CD8-positive, alpha-beta memory T cell (primary cell): Measurements from ENCODE around the gene WNT7B. TPM values are rescaled to one million over a fixed set of nuclear protein-coding genes. Genes with fewer than 3 reads are reported as not detected.

ENCODE experiments used
- CTCF ChIA-PET: fragments of 350-600 bp; sonication (Branson Sonifier 250); formaldehyde crosslinking; loops from one replicate; lab custom pipeline; 2021; ENCODE audit warnings: antibody characterized with exemption; lab: Charles Lee
- POLR2A ChIA-PET: fragments of 350-600 bp; sonication (Branson Sonifier 250); formaldehyde crosslinking; loops from one replicate; lab custom pipeline; 2021; ENCODE audit warnings: antibody characterized with exemption; lab: Charles Lee
- DNase-seq, 5 donors: peaks; one replicate each; pipeline versions ENCODE4 v3.0.0 to v3.0.0-alpha.2; 2020 to 2022; ENCODE audit warnings: mixed read lengths in 1 of 5
- H3K27ac ChIP-seq: one replicate; pipeline ENCODE4 v1.7.0; 2013; ENCODE audit warnings: low read depth, mild to moderate bottlenecking, low read length, moderate library complexity
- H3K27me3 ChIP-seq: 2 replicates; pipeline ENCODE4 v1.7.0; 2013; ENCODE audit warnings: low read length, mild to moderate bottlenecking; ENCODE audit not compliant: insufficient read depth, poor library complexity, severe bottlenecking
- H3K36me3 ChIP-seq: 2 replicates; pipeline ENCODE4 v1.7.0; 2013; ENCODE audit warnings: mild to moderate bottlenecking, low read length, moderate library complexity; ENCODE audit not compliant: insufficient read depth
- H3K4me1 ChIP-seq: 2 replicates; pipeline ENCODE4 v1.7.0; 2013; ENCODE audit warnings: mild to moderate bottlenecking, low read length, moderate library complexity; ENCODE audit not compliant: insufficient read depth
- H3K4me3 ChIP-seq: 2 replicates; pipeline ENCODE4 v1.7.0; 2013; ENCODE audit warnings: mild to moderate bottlenecking, low read length
- H3K9me3 ChIP-seq: 2 replicates; pipeline ENCODE4 v1.7.0; 2013; ENCODE audit warnings: mild to moderate bottlenecking, low read length
- H3K27ac Mint-ChIP-seq, 8 donors: one replicate each; pipeline ENCODE4 v1.8.0; 2020 to 2021; ENCODE audit warnings: mixed read lengths in 8 of 8, mild to moderate bottlenecking in 6 of 8, inconsistent platforms in 3 of 8, moderate library complexity in 3 of 8
- H3K27me3 Mint-ChIP-seq, 2 donors: one replicate each; pipeline ENCODE4 v1.8.0; 2020 to 2021; ENCODE audit warnings: mixed read lengths in 2 of 2, mild to moderate bottlenecking in 1 of 2, moderate library complexity in 1 of 2
- H3K36me3 Mint-ChIP-seq, 3 donors: one replicate each; pipeline ENCODE4 v1.8.0; 2020 to 2021; ENCODE audit warnings: mixed read lengths in 3 of 3, inconsistent platforms in 1 of 3, mild to moderate bottlenecking in 1 of 3
- H3K4me1 Mint-ChIP-seq, 3 donors: one replicate each; pipeline ENCODE4 v1.8.0; 2020 to 2021; ENCODE audit warnings: mixed read lengths in 3 of 3, inconsistent platforms in 1 of 3, mild to moderate bottlenecking in 1 of 3
- H3K4me3 Mint-ChIP-seq, 7 donors: one replicate each; pipeline ENCODE4 v1.8.0; 2020 to 2021; ENCODE audit warnings: mixed read lengths in 7 of 7, mild to moderate bottlenecking in 6 of 7, moderate library complexity in 4 of 7, inconsistent platforms in 2 of 7
- H3K9me3 Mint-ChIP-seq, 5 donors: one replicate each; pipeline ENCODE4 v1.8.0; 2020 to 2022; ENCODE audit warnings: mixed read lengths in 5 of 5, mild to moderate bottlenecking in 3 of 5, moderate library complexity in 2 of 5, inconsistent platforms in 1 of 5
- polyA plus RNA-seq: library from polyadenylated mRNA; unstranded; fragments of 300-500 nt; fragmentation: Illumina TruSeq; gene quantifications from one replicate; pipeline ENCODE4 v1.2.3, GENCODE V29; 2021
- total RNA-seq, 2 experiments: library from RNA; stranded (reverse); gene quantifications; one replicate each; pipeline ENCODE4 v1.2.3, GENCODE V29; 2021

Gene WNT7B
- total and polyA plus RNA-seq, 3 experiments from 2014 or later: not detected

- Histone ChIP-seq H3K36me3 (no peaks in the 10 kb centered on the region), H3K4me3 (no peak overlapping the region), H3K27ac (no peak overlapping the region), H3K9me3 (no peaks in the 10 kb centered on the region), H3K4me1 (no peaks in the 10 kb centered on the region), H3K27me3 (no peaks in the 10 kb centered on the region)
- ChIA-PET POLR2A (no interaction called here), CTCF (no interaction called here)
- no peak overlapping the region for H3K4me3 Mint-ChIP-seq
- no peaks in the 10 kb centered on the region for H3K4me1 Mint-ChIP-seq
- H3K9me3 Mint-ChIP-seq: no peaks in the 10 kb centered on the region
- no peaks in the 10 kb centered on the region for H3K36me3 Mint-ChIP-seq
- H3K27me3 Mint-ChIP-seq: peaks cover 0 to 7% of the 10 kb centered on the region in 2 donors
- H3K27ac Mint-ChIP-seq: no peak overlapping the region
- DNase-seq: no peak
Measured at GRCh38 chr22:45918459-45919370, 58.2 kb downstream of the WNT7B start.

GRCh38 chr22:45917700-45918458 lies 59.1 kb downstream of the WNT7B start:
- DNase-seq: no peak
- H3K4me1 Mint-ChIP-seq: no peaks in the 10 kb centered on the region
- Histone ChIP-seq H3K27ac (no peak overlapping the region), H3K4me1 (no peaks in the 10 kb centered on the region), H3K4me3 (no peak overlapping the region), H3K9me3 (no peaks in the 10 kb centered on the region), H3K27me3 (no peaks in the 10 kb centered on the region), H3K36me3 (no peaks in the 10 kb centered on the region)
- H3K4me3 Mint-ChIP-seq: no peak overlapping the region
- H3K9me3 Mint-ChIP-seq: no peaks in the 10 kb centered on the region
- ChIA-PET CTCF (no interaction called here), POLR2A (no interaction called here)
- no peak overlapping the region for H3K27ac Mint-ChIP-seq
- no peaks in the 10 kb centered on the region for H3K36me3 Mint-ChIP-seq
- H3K27me3 Mint-ChIP-seq: peaks cover 0 to 7% of the 10 kb centered on the region in 2 donors

- no peak overlapping the region for H3K27ac Mint-ChIP-seq
- no peaks in the 10 kb centered on the region for H3K36me3 ChIP-seq
Measured at GRCh38 chr22:45917146-45917545, 59.8 kb downstream of the WNT7B start.

GRCh38 chr22:45916515-45916914 lies 60.4 kb downstream of the WNT7B start:
- H3K9me3 ChIP-seq: no peaks in the 10 kb centered on the region
- Mint-ChIP-seq H3K4me3 (no peak overlapping the region), H3K27ac (no peak overlapping the region), H3K36me3 (no peaks in the 10 kb centered on the region), H3K27me3 (peaks cover 0 to 7% of the 10 kb centered on the region in 2 donors), H3K4me1 (no peaks in the 10 kb centered on the region), H3K9me3 (no peaks in the 10 kb centered on the region)
- no peaks in the 10 kb centered on the region for H3K36me3 ChIP-seq
- H3K27me3 ChIP-seq: no peaks in the 10 kb centered on the region
- POLR2A ChIA-PET: no interaction called here
- DNase-seq: no peak
- H3K27ac ChIP-seq: no peak overlapping the region
- no peak overlapping the region for H3K4me3 ChIP-seq
- H3K4me1 ChIP-seq: no peaks in the 10 kb centered on the region
- CTCF ChIA-PET: no interaction called here

More at GRCh38 chr22:45917146-45917545, 59.8 kb downstream of the WNT7B start:
- ChIA-PET CTCF (no interaction called here), POLR2A (no interaction called here)
- DNase-seq: no peak
- Histone ChIP-seq H3K27me3 (no peaks in the 10 kb centered on the region), H3K4me3 (no peak overlapping the region), H3K4me1 (no peaks in the 10 kb centered on the region), H3K9me3 (no peaks in the 10 kb centered on the region), H3K27ac (no peak overlapping the region)
- H3K27me3 Mint-ChIP-seq: peaks cover 0 to 7% of the 10 kb centered on the region in 2 donors
- no peaks in the 10 kb centered on the region for H3K36me3 Mint-ChIP-seq
- no peaks in the 10 kb centered on the region for H3K4me1 Mint-ChIP-seq
- H3K9me3 Mint-ChIP-seq: no peaks in the 10 kb centered on the region
- H3K4me3 Mint-ChIP-seq: no peak overlapping the region

- Mint-ChIP-seq H3K9me3 (no peaks in the 10 kb centered on the region), H3K27me3 (peaks cover 0 to 7% of the 10 kb centered on the region in 2 donors), H3K36me3 (no peaks in the 10 kb centered on the region), H3K27ac (no peak overlapping the region), H3K4me3 (no peak overlapping the region), H3K4me1 (no peaks in the 10 kb centered on the region)
- ChIA-PET CTCF (no interaction called here), POLR2A (no interaction called here)
- Histone ChIP-seq H3K9me3 (no peaks in the 10 kb centered on the region), H3K27me3 (no peaks in the 10 kb centered on the region), H3K4me3 (no peak overlapping the region), H3K36me3 (no peaks in the 10 kb centered on the region), H3K27ac (no peak overlapping the region), H3K4me1 (no peaks in the 10 kb centered on the region)
- DNase-seq: no peak
Measured at GRCh38 chr22:45915841-45916240, 61.1 kb downstream of the WNT7B start.

- Histone ChIP-seq H3K9me3 (no peaks in the 10 kb centered on the region), H3K27me3 (no peaks in the 10 kb centered on the region), H3K4me1 (no peaks in the 10 kb centered on the region), H3K27ac (no peak overlapping the region), H3K4me3 (no peak overlapping the region), H3K36me3 (no peaks in the 10 kb centered on the region)
- ChIA-PET POLR2A (no interaction called here), CTCF (no interaction called here)
- H3K4me3 Mint-ChIP-seq: no peak overlapping the region
- H3K27me3 Mint-ChIP-seq: peaks cover 0 to 7% of the 10 kb centered on the region in 2 donors
- no peaks in the 10 kb centered on the region for H3K9me3 Mint-ChIP-seq
- DNase-seq: no peak
- no peaks in the 10 kb centered on the region for H3K4me1 Mint-ChIP-seq
- H3K36me3 Mint-ChIP-seq: no peaks in the 10 kb centered on the region
- no peak overlapping the region for H3K27ac Mint-ChIP-seq
Measured at GRCh38 chr22:45915151-45915550, 61.8 kb downstream of the WNT7B start.

GRCh38 chr22:45914309-45914708 lies 62.7 kb downstream of the WNT7B start:
- CTCF ChIA-PET: no interaction called here
- POLR2A ChIA-PET: no interaction called here
- H3K4me3 Mint-ChIP-seq: no peak overlapping the region

GRCh38 chr22:45912910-45913309 lies 64.1 kb downstream of the WNT7B start:
- Histone ChIP-seq H3K4me3 (no peak overlapping the region), H3K9me3 (no peaks in the 10 kb centered on the region), H3K36me3 (no peaks in the 10 kb centered on the region), H3K27ac (no peak overlapping the region), H3K27me3 (no peaks in the 10 kb centered on the region), H3K4me1 (no peaks in the 10 kb centered on the region)
- DNase-seq: no peak
- ChIA-PET POLR2A (no interaction called here), CTCF (no interaction called here)
- Mint-ChIP-seq H3K4me1 (no peaks in the 10 kb centered on the region), H3K27me3 (peaks cover 5 to 6% of the 10 kb centered on the region in 2 donors), H3K36me3 (no peaks in the 10 kb centered on the region), H3K27ac (no peak overlapping the region), H3K9me3 (no peaks in the 10 kb centered on the region), H3K4me3 (no peak overlapping the region)

More at GRCh38 chr22:45914309-45914708, 62.7 kb downstream of the WNT7B start:
- no peaks in the 10 kb centered on the region for H3K27me3 ChIP-seq
- no peaks in the 10 kb centered on the region for H3K36me3 ChIP-seq
- H3K9me3 ChIP-seq: no peaks in the 10 kb centered on the region
- Mint-ChIP-seq H3K4me1 (no peaks in the 10 kb centered on the region), H3K27ac (no peak overlapping the region), H3K36me3 (no peaks in the 10 kb centered on the region), H3K9me3 (no peaks in the 10 kb centered on the region), H3K27me3 (peaks cover 0 to 7% of the 10 kb centered on the region in 2 donors)
- no peak overlapping the region for H3K27ac ChIP-seq
- H3K4me1 ChIP-seq: no peaks in the 10 kb centered on the region
- no peak for DNase-seq
- no peak overlapping the region for H3K4me3 ChIP-seq
